Spleen (tissue), 7 donors: ENCODE data around the gene SMAD5.

Experiments
- POLR2A ChIP-seq, 3 donors: fragments of 450-650 bp; IDR thresholded peaks; one replicate each; pipeline ENCODE4 v1.5.1; 2017; ENCODE audit warnings: antibody characterized with exemption in 3 of 3, mild to moderate bottlenecking in 1 of 3
- TF ChIP-seq, protein P1 (sequence below), 11 experiments: fragments of 200-600 bp in 7 of 11; fragments of 450-650 bp in 4 of 11; sonication (generic) in 4 of 11; IDR thresholded peaks in 8 of 11; conservative IDR thresholded peaks in 3 of 11; 1 replicate in 7 of 11; 2 replicates in 4 of 11; pipeline versions ENCODE4 v1.4.0 to v1.8.0; 2016 to 2021; ENCODE audit warnings: antibody characterized with exemption in 11 of 11, inconsistent platforms in 4 of 11, mild to moderate bottlenecking in 1 of 11
- donor health status: DM: no; HTN: no; CAD: no; lungs with moderate emphysema.
- donor health status: DM: no; HTN: no; CAD: no.
- donor health status: DM: no; HTN: no; CAD: no.

GRCh38 chr5:136155078-136155477, 22.4 kb downstream of the SMAD5 start:
- no peak for TF ChIP-seq POLR2A (IDR thresholded peaks at IDR 0.05)
- TF ChIP-seq, protein P1, sequence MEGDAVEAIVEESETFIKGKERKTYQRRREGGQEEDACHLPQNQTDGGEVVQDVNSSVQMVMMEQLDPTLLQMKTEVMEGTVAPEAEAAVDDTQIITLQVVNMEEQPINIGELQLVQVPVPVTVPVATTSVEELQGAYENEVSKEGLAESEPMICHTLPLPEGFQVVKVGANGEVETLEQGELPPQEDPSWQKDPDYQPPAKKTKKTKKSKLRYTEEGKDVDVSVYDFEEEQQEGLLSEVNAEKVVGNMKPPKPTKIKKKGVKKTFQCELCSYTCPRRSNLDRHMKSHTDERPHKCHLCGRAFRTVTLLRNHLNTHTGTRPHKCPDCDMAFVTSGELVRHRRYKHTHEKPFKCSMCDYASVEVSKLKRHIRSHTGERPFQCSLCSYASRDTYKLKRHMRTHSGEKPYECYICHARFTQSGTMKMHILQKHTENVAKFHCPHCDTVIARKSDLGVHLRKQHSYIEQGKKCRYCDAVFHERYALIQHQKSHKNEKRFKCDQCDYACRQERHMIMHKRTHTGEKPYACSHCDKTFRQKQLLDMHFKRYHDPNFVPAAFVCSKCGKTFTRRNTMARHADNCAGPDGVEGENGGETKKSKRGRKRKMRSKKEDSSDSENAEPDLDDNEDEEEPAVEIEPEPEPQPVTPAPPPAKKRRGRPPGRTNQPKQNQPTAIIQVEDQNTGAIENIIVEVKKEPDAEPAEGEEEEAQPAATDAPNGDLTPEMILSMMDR (IDR thresholded peaks at IDR 0.05 in 8 of 11, conservative IDR thresholded peaks at IDR 0.05 in 3 of 11) = no peak
